K562 (cell line): ENCODE results near the gene TUT1. TPM values are rescaled to one million over a fixed set of nuclear protein-coding genes. Genes with fewer than 3 reads are reported as not detected.

ENCODE experiments used
- CREBBP ChIP-seq: IDR thresholded peaks from one replicate; pipeline ENCODE4 v1.6.1; 2012; ENCODE audit warnings: low read depth, mild to moderate bottlenecking, control low read depth, inconsistent platforms, low read length
- E2F6 ChIP-seq, 2 experiments: IDR thresholded peaks; 2 replicates each; pipeline ENCODE4 v1.6.1; 2011; ENCODE audit warnings: borderline replicate concordance in 1 of 2, control low read depth in 1 of 2, low read depth in 1 of 2, low read length in 1 of 2, mild to moderate bottlenecking in 1 of 2, mixed read lengths in 1 of 2, moderate library complexity in 1 of 2; ENCODE audit not compliant: insufficient read depth in 1 of 2, insufficient read length in 1 of 2, poor library complexity in 1 of 2, severe bottlenecking in 1 of 2; ENCODE audit errors: extremely low read depth in 1 of 2
- ELK1 ChIP-seq: sonication (generic); formaldehyde crosslinking; IDR thresholded peaks from 2 replicates; pipeline ENCODE4 v1.8.1; 2022; ENCODE audit warnings: missing genetic modification reagents
- FOSL1 ChIP-seq: fragments of 200-800 bp; sonication (Bioruptor generic); conservative IDR thresholded peaks from 2 replicates; pipeline ENCODE4 v1.6.1; 2016; ENCODE audit warnings: missing genetic modification characterization, missing compliant biosample characterization
- HDGF ChIP-seq: fragments of 450-650 bp; IDR thresholded peaks from 2 replicates; pipeline ENCODE4 v1.6.1; 2016
- NELFE ChIP-seq: IDR thresholded peaks from 2 replicates; pipeline ENCODE4 v1.6.1; 2011; ENCODE audit warnings: mild to moderate bottlenecking; ENCODE audit not compliant: insufficient read depth, insufficient read length
- RBFOX2 ChIP-seq: fragments of 200-400 bp; formaldehyde crosslinking; IDR thresholded peaks from 2 replicates; pipeline ENCODE4 v1.6.1; 2017; ENCODE audit warnings: low read depth, mild to moderate bottlenecking, low read length, moderate library complexity
- RCOR1 ChIP-seq, 2 experiments: IDR thresholded peaks; 2 replicates each; pipeline ENCODE4 v1.6.1; 2012; ENCODE audit warnings: low read depth in 2 of 2, low read length in 2 of 2, borderline replicate concordance in 1 of 2, improper control_type of control experiment in 1 of 2
- SMAD4 ChIP-seq: fragments of 250-450 bp; sonication (Bioruptor Pico); conservative IDR thresholded peaks from 2 replicates; pipeline ENCODE4 v1.8.0; 2021; ENCODE audit warnings: inconsistent platforms, mild to moderate bottlenecking, moderate library complexity
- TARDBP ChIP-seq: fragments of 450-650 bp; IDR thresholded peaks from 2 replicates; pipeline ENCODE4 v1.6.1; 2016
- TCF3 ChIP-seq: sonication (generic); formaldehyde crosslinking; IDR thresholded peaks from 2 replicates; pipeline ENCODE4 v1.4.0; 2020; ENCODE audit warnings: mild to moderate bottlenecking, missing genetic modification reagents
- USF1 ChIP-seq: sonication (generic); formaldehyde crosslinking; IDR thresholded peaks from 2 replicates; pipeline ENCODE4 v1.9.0; 2022; ENCODE audit warnings: mild to moderate bottlenecking, missing genetic modification reagents
- ZFP1 ChIP-seq: fragments of 450-650 bp; formaldehyde crosslinking; IDR thresholded peaks from 2 replicates; pipeline ENCODE4 v1.4.0; 2020; ENCODE audit warnings: mild to moderate bottlenecking, mixed read lengths
- ZFPM2 ChIP-seq: fragments of 250-450 bp; sonication (Bioruptor Pico); IDR thresholded peaks from 2 replicates; pipeline ENCODE4 v1.5.1; 2022; ENCODE audit warnings: mild to moderate bottlenecking
- ZNF140 ChIP-seq: fragments of 250-450 bp; sonication (Bioruptor Pico); IDR thresholded peaks from 2 replicates; pipeline ENCODE4 v1.8.0; 2021; ENCODE audit warnings: moderate library complexity, mild to moderate bottlenecking, inconsistent platforms
- ZNF232 ChIP-seq: sonication (generic); formaldehyde crosslinking; IDR thresholded peaks from 2 replicates; pipeline ENCODE4 v1.8.0; 2022; ENCODE audit warnings: mild to moderate bottlenecking, missing genetic modification reagents
- ZNF239 ChIP-seq: fragments of 250-450 bp; sonication (Bioruptor Pico); IDR thresholded peaks from 2 replicates; pipeline ENCODE4 v1.4.0; 2020; ENCODE audit warnings: mild to moderate bottlenecking
- ZNF282 ChIP-seq: sonication (generic); formaldehyde crosslinking; IDR thresholded peaks from 2 replicates; pipeline ENCODE4 v1.8.1; 2023; ENCODE audit warnings: missing genetic modification reagents
- ZNF583 ChIP-seq: fragments of 250-450 bp; sonication (Bioruptor Pico); IDR thresholded peaks from 2 replicates; pipeline ENCODE4 v1.4.0; 2020
- polyA plus RNA-seq, 8 experiments: library from polyadenylated mRNA; depleted of rRNA in 4 of 8; stranded (reverse) in 5 of 8; unstranded in 3 of 8; fragments of >200 nt; fragmentation: Nextera tagmentation in 2 of 8; fragmentation: Illumina TruSeq in 1 of 8; extraction: Ambion mirVana in 2 of 8; extraction: Trizol in 1 of 8; gene quantifications; 2 replicates each; pipeline versions ENCODE4 v1.2.1 to v1.2.3, GENCODE V29; 2011 to 2014; ENCODE audit warnings: inconsistent platforms in 1 of 8, missing spikeins in 1 of 8
- total RNA-seq, 7 experiments: library from RNA; depleted of rRNA in 6 of 7; stranded (reverse); fragments of >200 nt in 6 of 7; fragmentation: Illumina TruSeq in 2 of 7; extraction: Trizol in 2 of 7; gene quantifications; 2 replicates each; pipeline versions ENCODE4 v1.2.1 to v1.2.3, GENCODE V29; 2011 to 2021; ENCODE audit warnings: low replicate concordance in 1 of 7
- TF ChIP-seq, protein P1 (sequence below): fragments of 250-450 bp; sonication (Bioruptor Pico); IDR thresholded peaks from 2 replicates; pipeline ENCODE4 v1.4.0; 2020
- TF ChIP-seq, protein P2 (sequence below), 2 experiments: fragments of 250-450 bp in 1 of 2; fragments of 450-650 bp in 1 of 2; sonication (Bioruptor Pico) in 1 of 2; IDR thresholded peaks; 2 replicates each; pipeline versions ENCODE4 v1.6.1 to v1.8.0; 2016 to 2021; ENCODE audit warnings: mild to moderate bottlenecking in 2 of 2, moderate library complexity in 2 of 2, missing compliant biosample characterization in 1 of 2, missing genetic modification characterization in 1 of 2
- TF ChIP-seq, protein P3 (sequence below): fragments of 450-650 bp; formaldehyde crosslinking; IDR thresholded peaks from 2 replicates; pipeline ENCODE4 v1.4.0; 2020; ENCODE audit warnings: mild to moderate bottlenecking, moderate library complexity

The TUT1 gene
- total and polyA plus RNA-seq, 9 of the 15 experiments (the other 6 are each of a cell fraction or from before 2014, with no cell fraction given), result 0.66 to 44.3 (median 15.7) TPM

DNA sequence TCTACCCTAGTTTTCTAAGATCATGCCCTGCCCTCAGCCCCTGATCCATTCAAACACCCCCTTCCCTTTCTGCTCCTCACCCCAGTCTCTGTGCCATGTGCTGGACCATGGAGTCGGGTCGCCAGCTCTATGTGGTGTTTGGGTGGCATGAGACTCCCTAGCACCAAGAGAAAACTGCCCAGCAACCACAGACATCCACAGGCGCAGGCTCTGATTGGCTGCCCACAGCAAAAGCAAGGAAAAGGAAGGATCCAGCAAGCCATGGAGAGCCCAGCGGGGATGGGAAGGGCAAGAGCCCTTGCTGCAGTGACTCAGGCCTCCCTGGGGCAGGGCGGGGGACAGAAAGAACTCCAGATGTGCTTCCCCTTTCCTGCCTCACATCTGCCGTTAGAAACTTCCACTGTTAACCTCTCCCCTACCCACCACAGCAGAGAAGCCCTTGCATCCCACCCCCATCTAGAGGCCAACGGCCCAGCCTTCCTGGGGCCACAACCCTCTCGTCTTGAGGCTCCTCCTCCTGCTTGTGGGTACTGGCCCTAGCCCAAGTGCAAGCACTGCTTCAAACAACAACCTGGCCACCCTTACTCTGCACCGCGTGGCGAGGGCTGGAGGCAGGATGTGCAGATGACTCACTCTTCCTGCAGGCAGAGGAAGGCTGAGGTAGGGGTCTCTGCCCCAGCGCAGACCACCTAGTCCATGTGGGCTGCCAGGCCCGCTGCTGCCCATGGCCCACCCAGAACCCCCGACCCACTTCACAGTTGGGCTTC, 35.0 kb downstream of the TUT1 start (continued):
- TF ChIP-seq CREBBP, result no peak
- 0 out of 2 replicates have a peak, but pooled peaks have one; percentile 66 for TF ChIP-seq HDGF
- no peak for TF ChIP-seq ZNF282 (CRISPR knock-in tag)
- TF ChIP-seq ELK1 (CRISPR knock-in tag), result no peak
- TF ChIP-seq, protein P1, sequence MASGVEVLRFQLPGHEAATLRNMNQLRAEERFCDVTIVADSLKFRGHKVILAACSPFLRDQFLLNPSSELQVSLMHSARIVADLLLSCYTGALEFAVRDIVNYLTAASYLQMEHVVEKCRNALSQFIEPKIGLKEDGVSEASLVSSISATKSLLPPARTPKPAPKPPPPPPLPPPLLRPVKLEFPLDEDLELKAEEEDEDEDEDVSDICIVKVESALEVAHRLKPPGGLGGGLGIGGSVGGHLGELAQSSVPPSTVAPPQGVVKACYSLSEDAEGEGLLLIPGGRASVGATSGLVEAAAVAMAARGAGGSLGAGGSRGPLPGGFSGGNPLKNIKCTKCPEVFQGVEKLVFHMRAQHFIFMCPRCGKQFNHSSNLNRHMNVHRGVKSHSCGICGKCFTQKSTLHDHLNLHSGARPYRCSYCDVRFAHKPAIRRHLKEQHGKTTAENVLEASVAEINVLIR (CRISPR knock-in tag), result peak; percentile 44; the same call in 1 of the 2 replicates
- TF ChIP-seq, protein P2, sequence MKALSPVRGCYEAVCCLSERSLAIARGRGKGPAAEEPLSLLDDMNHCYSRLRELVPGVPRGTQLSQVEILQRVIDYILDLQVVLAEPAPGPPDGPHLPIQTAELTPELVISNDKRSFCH (CRISPR knock-in tag; IDR thresholded peaks at IDR 0.05), result 0 out of 2 replicates have a peak, but pooled peaks have one; percentile 37
- TF ChIP-seq, protein P2 (tag; IDR thresholded peaks at IDR 0.05), result no peak
- peak; percentile 58 for TF ChIP-seq RBFOX2
- TF ChIP-seq SMAD4 (CRISPR knock-in tag), result peak; percentile 19; the same call in 1 of the 2 replicates
- 0 out of 4 replicates have a peak, but pooled peaks of 1 of the 2 experiments have one; percentile 45 for TF ChIP-seq RCOR1 (IDR thresholded peaks at IDR 0.05; ENCODE audit: borderline replicate concordance in 1 of 2, low read depth in 2 of 2, low read length in 2 of 2)
- peak; percentile 53; the same call in 1 of the 2 replicates for TF ChIP-seq ZNF583
- TF ChIP-seq ZFP1 (CRISPR knock-in tag), result no peak
- TF ChIP-seq TCF3 (CRISPR knock-in tag), result peak; percentile 9; the same call in 1 of the 2 replicates
- peak; percentile 45; the same call in 1 of the 2 replicates for TF ChIP-seq USF1
- no peak for TF ChIP-seq NELFE
- TF ChIP-seq E2F6 (IDR thresholded peaks at IDR 0.05; ENCODE audit: borderline replicate concordance in 1 of 2, extremely low read depth in 1 of 2, insufficient read depth in 1 of 2, insufficient read length in 1 of 2, low read depth in 1 of 2, low read length in 1 of 2, poor library complexity in 1 of 2, severe bottlenecking in 1 of 2), result peak; percentile 25 to 72
- TF ChIP-seq, protein P3, sequence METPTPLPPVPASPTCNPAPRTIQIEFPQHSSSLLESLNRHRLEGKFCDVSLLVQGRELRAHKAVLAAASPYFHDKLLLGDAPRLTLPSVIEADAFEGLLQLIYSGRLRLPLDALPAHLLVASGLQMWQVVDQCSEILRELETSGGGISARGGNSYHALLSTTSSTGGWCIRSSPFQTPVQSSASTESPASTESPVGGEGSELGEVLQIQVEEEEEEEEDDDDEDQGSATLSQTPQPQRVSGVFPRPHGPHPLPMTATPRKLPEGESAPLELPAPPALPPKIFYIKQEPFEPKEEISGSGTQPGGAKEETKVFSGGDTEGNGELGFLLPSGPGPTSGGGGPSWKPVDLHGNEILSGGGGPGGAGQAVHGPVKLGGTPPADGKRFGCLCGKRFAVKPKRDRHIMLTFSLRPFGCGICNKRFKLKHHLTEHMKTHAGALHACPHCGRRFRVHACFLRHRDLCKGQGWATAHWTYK, result peak; percentile 81
- no peak for TF ChIP-seq ZNF140 (CRISPR knock-in tag)
- no peak for TF ChIP-seq ZFPM2
- TF ChIP-seq TARDBP, result no peak
- TF ChIP-seq ZNF232, result no peak
- TF ChIP-seq FOSL1 (tag), result peak; percentile 87
- no peak for TF ChIP-seq ZNF239
